ENCODE results near the gene TBC1D9. TPM values are rescaled to one million over a fixed set of nuclear protein-coding genes. Genes with fewer than 3 reads are reported as not detected.

The TBC1D9 gene
- total RNA-seq, 1 experiment from 2014 or later = 9.5 TPM

- Histone ChIP-seq H3K36me3 (ENCODE audit: control insufficient read depth in 1 of 2, insufficient read depth in 2 of 2, low read length in 2 of 2) (no peaks in the 10 kb centered on the region), H2AFZ (ENCODE audit: low read depth, low read length, poor library complexity, severe bottlenecking) (no peak overlapping the region), H3K4me1 (ENCODE audit: control insufficient read depth in 1 of 2, insufficient read depth in 2 of 2, low read length in 2 of 2) (no peaks in the 10 kb centered on the region), H3K9me3 (ENCODE audit: control insufficient read depth in 1 of 2, insufficient read depth in 1 of 2, low read depth in 1 of 2, low read length in 2 of 2) (no peaks in the 10 kb centered on the region), H4K20me1 (ENCODE audit: insufficient read depth) (no peaks in the 10 kb centered on the region), H3K27ac (ENCODE audit: low read depth, low read length) (no peak overlapping the region), H3K79me2 (ENCODE audit: insufficient read depth, low read length) (no peaks in the 10 kb centered on the region), H3K4me2 (ENCODE audit: low read length) (no peak overlapping the region), H3K4me3 (replicated peaks in 1 of 2; ENCODE audit: low read depth in 1 of 2, low read length in 2 of 2) (no peak overlapping the region), H3K27me3 (ENCODE audit: insufficient read depth, low read length) (no peaks in the 10 kb centered on the region), H3K9ac (ENCODE audit: low read length) (no peak overlapping the region), H3K9me2 (ENCODE audit: insufficient read depth) (no peaks in the 10 kb centered on the region)
- RAD21 ChIA-PET (ENCODE audit: low non-redundant PET in 1 of 2, low total read pairs in 2 of 2, uncharacterized antibody in 2 of 2, unreplicated experiment in 2 of 2) = no interaction called here
- DNase-seq (ENCODE audit: low read depth, low spot score) (no peak), ATAC-seq (no peak)
- CTCF ChIA-PET = no interaction called here
- POLR2A ChIA-PET = no interaction called here
- BruUV-seq (replicated peaks) = no TSS peak
- intact Hi-C loops (cut with micrococcal nuclease) = no loop called here
- no peak for TF ChIP-seq ZNF274 (IDR thresholded peaks at IDR 0.05; ENCODE audit: low read depth, low read length)
- no peak for TF ChIP-seq EZH2 (IDR thresholded peaks at IDR 0.05)
Observed at GRCh38 chr4:140622333-140622958, 133.7 kb downstream of the TBC1D9 start.

GRCh38 chr4:140621161-140621560 is 135.0 kb downstream of the TBC1D9 start:
- no peak for ATAC-seq
- BruUV-seq (replicated peaks) = no TSS peak

More at GRCh38 chr4:140621161-140621560, 135.0 kb downstream of the TBC1D9 start:
- Histone ChIP-seq H4K20me1 (ENCODE audit: insufficient read depth) (no peaks in the 10 kb centered on the region), H3K4me3 (replicated peaks in 1 of 2; ENCODE audit: low read depth in 1 of 2, low read length in 2 of 2) (no peak overlapping the region), H3K9me2 (ENCODE audit: insufficient read depth) (no peaks in the 10 kb centered on the region), H3K4me2 (ENCODE audit: low read length) (no peak overlapping the region), H3K79me2 (ENCODE audit: insufficient read depth, low read length) (no peaks in the 10 kb centered on the region), H2AFZ (ENCODE audit: low read depth, low read length, poor library complexity, severe bottlenecking) (no peak overlapping the region), H3K27ac (ENCODE audit: low read depth, low read length) (no peak overlapping the region), H3K36me3 (ENCODE audit: control insufficient read depth in 1 of 2, insufficient read depth in 2 of 2, low read length in 2 of 2) (no peaks in the 10 kb centered on the region), H3K9me3 (ENCODE audit: control insufficient read depth in 1 of 2, insufficient read depth in 1 of 2, low read depth in 1 of 2, low read length in 2 of 2) (no peaks in the 10 kb centered on the region), H3K4me1 (ENCODE audit: control insufficient read depth in 1 of 2, insufficient read depth in 2 of 2, low read length in 2 of 2) (no peaks in the 10 kb centered on the region), H3K9ac (ENCODE audit: low read length) (no peak overlapping the region), H3K27me3 (ENCODE audit: insufficient read depth, low read length) (no peaks in the 10 kb centered on the region)
- ChIA-PET POLR2A (no interaction called here), RAD21 (ENCODE audit: low non-redundant PET in 1 of 2, low total read pairs in 2 of 2, uncharacterized antibody in 2 of 2, unreplicated experiment in 2 of 2) (no interaction called here), CTCF (interaction anchor here (1.6 kb wide), 1 partner anchor 13 kb away, joined by 3 read pairs; no protein-coding TSS in a partner anchor)
- no peak for TF ChIP-seq RAD21 (IDR thresholded peaks at IDR 0.05; ENCODE audit: low read depth)
- no peak for TF ChIP-seq YY1 (IDR thresholded peaks at IDR 0.05; ENCODE audit: extremely low read depth, insufficient replicate concordance, low read depth, low read length)
- no peak for TF ChIP-seq CTCF (IDR thresholded peaks at IDR 0.05 in 2 of 3, conservative IDR thresholded peaks at IDR 0.05 in 1 of 3; ENCODE audit: borderline replicate concordance in 1 of 3, insufficient read depth in 1 of 3, low read depth in 2 of 3, low read length in 2 of 3)
- no peak for TF ChIP-seq EZH2phosphoT487 (IDR thresholded peaks at IDR 0.05; ENCODE audit: borderline replicate concordance)
- no peak for TF ChIP-seq FOSL1 (IDR thresholded peaks at IDR 0.05; ENCODE audit: low read depth)
- no peak for TF ChIP-seq CBX3 (IDR thresholded peaks at IDR 0.05; ENCODE audit: low read depth)
- TF ChIP-seq SRF (IDR thresholded peaks at IDR 0.05; ENCODE audit: low read depth) = no peak
- no peak for TF ChIP-seq JUND (IDR thresholded peaks at IDR 0.05)
- TF ChIP-seq EGR1 (IDR thresholded peaks at IDR 0.05; ENCODE audit: low read depth) = no peak
- intact Hi-C loops (cut with micrococcal nuclease) = no loop called here
- no peak for DNase-seq (ENCODE audit: low read depth, low spot score)
